ENCODE measurements around the gene CCDC91.

CCDC91 gene

GRCh38 chr12:28507867-28508266 is 317.6 kb downstream of the CCDC91 start:
- TF ChIP-seq FOXP2 (optimal IDR thresholded peaks at IDR 0.05; ENCODE audit: borderline replicate concordance, extremely low read depth, extremely low read length, insufficient read depth) = no peak
- TF ChIP-seq TAF1 (IDR thresholded peaks at IDR 0.05; ENCODE audit: borderline replicate concordance, insufficient read depth, low read length) = no peak
- TF ChIP-seq REST (IDR thresholded peaks at IDR 0.05; ENCODE audit: insufficient read depth in 1 of 2, low read depth in 2 of 2, low read length in 2 of 2) = no peak
- no peak for TF ChIP-seq SIN3A (IDR thresholded peaks at IDR 0.05; ENCODE audit: borderline replicate concordance, insufficient read depth, low read length)
- no peak for TF ChIP-seq POLR2AphosphoS5 (IDR thresholded peaks at IDR 0.05; ENCODE audit: low read depth, low read length)

- TF ChIP-seq FOXP2 (optimal IDR thresholded peaks at IDR 0.05; ENCODE audit: borderline replicate concordance, extremely low read depth, extremely low read length, insufficient read depth) (no peak), REST (IDR thresholded peaks at IDR 0.05; ENCODE audit: insufficient read depth in 1 of 2, low read depth in 2 of 2, low read length in 2 of 2) (no peak), SIN3A (IDR thresholded peaks at IDR 0.05; ENCODE audit: borderline replicate concordance, insufficient read depth, low read length) (no peak), TAF1 (IDR thresholded peaks at IDR 0.05; ENCODE audit: borderline replicate concordance, insufficient read depth, low read length) (no peak), POLR2AphosphoS5 (IDR thresholded peaks at IDR 0.05; ENCODE audit: low read depth, low read length) (no peak)
These were observed 322.1 kb downstream of the CCDC91 start for GRCh38 chr12:28512406-28512805.

- TF ChIP-seq TAF1 (IDR thresholded peaks at IDR 0.05; ENCODE audit: borderline replicate concordance, insufficient read depth, low read length) (no peak), FOXP2 (optimal IDR thresholded peaks at IDR 0.05; ENCODE audit: borderline replicate concordance, extremely low read depth, extremely low read length, insufficient read depth) (no peak), POLR2AphosphoS5 (IDR thresholded peaks at IDR 0.05; ENCODE audit: low read depth, low read length) (no peak), SIN3A (IDR thresholded peaks at IDR 0.05; ENCODE audit: borderline replicate concordance, insufficient read depth, low read length) (no peak), REST (IDR thresholded peaks at IDR 0.05; ENCODE audit: insufficient read depth in 1 of 2, low read depth in 2 of 2, low read length in 2 of 2) (no peak)
These were observed 322.6 kb downstream of the CCDC91 start for GRCh38 chr12:28512876-28513275.

GRCh38 chr12:28513983-28514382 is 323.7 kb downstream of the CCDC91 start:
- TF ChIP-seq POLR2AphosphoS5 (IDR thresholded peaks at IDR 0.05; ENCODE audit: low read depth, low read length) (no peak), REST (IDR thresholded peaks at IDR 0.05; ENCODE audit: insufficient read depth in 1 of 2, low read depth in 2 of 2, low read length in 2 of 2) (no peak), SIN3A (IDR thresholded peaks at IDR 0.05; ENCODE audit: borderline replicate concordance, insufficient read depth, low read length) (no peak), FOXP2 (optimal IDR thresholded peaks at IDR 0.05; ENCODE audit: borderline replicate concordance, extremely low read depth, extremely low read length, insufficient read depth) (no peak), TAF1 (IDR thresholded peaks at IDR 0.05; ENCODE audit: borderline replicate concordance, insufficient read depth, low read length) (no peak)

GRCh38 chr12:28517101-28517500 is 326.8 kb downstream of the CCDC91 start:
- TF ChIP-seq FOXP2 (optimal IDR thresholded peaks at IDR 0.05; ENCODE audit: borderline replicate concordance, extremely low read depth, extremely low read length, insufficient read depth) = no peak
- no peak for TF ChIP-seq POLR2AphosphoS5 (IDR thresholded peaks at IDR 0.05; ENCODE audit: low read depth, low read length)
- TF ChIP-seq SIN3A (IDR thresholded peaks at IDR 0.05; ENCODE audit: borderline replicate concordance, insufficient read depth, low read length) = no peak
- TF ChIP-seq REST (IDR thresholded peaks at IDR 0.05; ENCODE audit: insufficient read depth in 1 of 2, low read depth in 2 of 2, low read length in 2 of 2) = no peak
- TF ChIP-seq TAF1 (IDR thresholded peaks at IDR 0.05; ENCODE audit: borderline replicate concordance, insufficient read depth, low read length) = no peak

Measured in PFSK-1 (cell line).